ENCODE data around the gene MORN2.

DNA sequence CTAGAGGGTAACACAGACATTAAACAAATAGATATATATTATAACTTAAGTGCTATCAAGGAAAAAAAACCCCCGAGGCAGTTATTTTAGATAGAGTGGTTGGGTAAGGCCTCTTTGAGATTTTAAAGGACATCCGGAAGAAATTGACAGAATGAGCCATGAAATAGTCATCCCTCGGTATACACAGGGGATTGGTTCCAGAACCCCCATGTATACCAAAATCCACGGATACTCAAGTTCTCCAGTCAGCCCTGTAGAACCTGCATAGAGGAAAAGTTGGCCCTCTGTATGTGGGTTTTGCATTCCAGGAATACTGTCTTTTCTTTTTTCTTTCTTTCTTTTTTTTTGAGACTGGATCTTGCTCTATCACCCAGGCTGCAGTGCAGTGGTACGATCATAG lies 2.0 kb upstream of the MORN2 start:
- TF ChIP-seq GATA2 (IDR thresholded peaks at IDR 0.05; ENCODE audit: low read depth, low read length), result no peak
- no peak for TF ChIP-seq GATA3 (IDR thresholded peaks at IDR 0.05; ENCODE audit: low read depth, low read length)
